NCI-H1092 treated with DMSO at 0.1 percent for 48 hours (cell line): ENCODE measurements around the gene NPHP4.

Experiments
- DNase-seq: peaks from one replicate; lab custom pipeline; 2025; lab: John Stamatoyannopoulos, UW

Gene NPHP4

GRCh38 chr1:5950201-5950895, 41.9 kb downstream of the NPHP4 start:
- DNase-seq: no peak

- DNase-seq: no peak
Measured at GRCh38 chr1:5949761-5950100, 42.5 kb downstream of the NPHP4 start.

GRCh38 chr1:5949085-5949760, 43.0 kb downstream of the NPHP4 start:
- no peak for DNase-seq

GRCh38 chr1:5948681-5949005, 43.6 kb downstream of the NPHP4 start:
- no peak for DNase-seq

GRCh38 chr1:5947978-5948680, 44.1 kb downstream of the NPHP4 start:
- no peak for DNase-seq

- DNase-seq: no peak
Measured at GRCh38 chr1:5947071-5947821, 45.0 kb downstream of the NPHP4 start.

GRCh38 chr1:5945445-5945844, 46.8 kb downstream of the NPHP4 start:
- no peak for DNase-seq

GRCh38 chr1:5944843-5945167, 47.4 kb downstream of the NPHP4 start:
- DNase-seq: no peak

GRCh38 chr1:5944154-5944842, 47.9 kb downstream of the NPHP4 start:
- DNase-seq: no peak

- DNase-seq: no peak
Measured at GRCh38 chr1:5943343-5944124, 48.7 kb downstream of the NPHP4 start.

GRCh38 chr1:5941671-5942070, 50.6 kb downstream of the NPHP4 start:
- no peak for DNase-seq

- DNase-seq: no peak
Measured at GRCh38 chr1:5940723-5941407, 51.4 kb downstream of the NPHP4 start.

GRCh38 chr1:5939271-5940170, 52.7 kb downstream of the NPHP4 start:
- DNase-seq: no peak

GRCh38 chr1:5938101-5938646, 54.1 kb downstream of the NPHP4 start:
- DNase-seq: no peak

GRCh38 chr1:5937373-5937857, 54.8 kb downstream of the NPHP4 start:
- DNase-seq: no peak

GRCh38 chr1:5936621-5937372, 55.4 kb downstream of the NPHP4 start:
- no peak for DNase-seq

GRCh38 chr1:5936126-5936525, 56.1 kb downstream of the NPHP4 start:
- no peak for DNase-seq

GRCh38 chr1:5935026-5935425, 57.2 kb downstream of the NPHP4 start:
- DNase-seq: no peak
